HepG2 (cell line): ENCODE data around the gene KCNK5.

Source experiments
- MAX ChIP-seq: IDR thresholded peaks from 2 replicates; pipeline ENCODE4 v1.6.1; 2012; ENCODE audit warnings: inconsistent platforms
- ZC3H4 ChIP-seq: sonication (generic); formaldehyde crosslinking; IDR thresholded peaks from 2 replicates; pipeline ENCODE4 v1.4.0; 2020; ENCODE audit warnings: missing genetic modification reagents, borderline replicate concordance

- TF ChIP-seq ZC3H4 (CRISPR knock-in tag) (no peak), MAX (no peak)
Observed at GRCh38 chr6:39143238-39143930, 85.9 kb downstream of the KCNK5 start.
